ENCODE results near the gene ITPR3. TPM values are rescaled to one million over a fixed set of nuclear protein-coding genes. Genes with fewer than 3 reads are reported as not detected.

The ITPR3 gene
- total RNA-seq, 4 donors from 2014 or later: 11.8 to 25.0 (median 19.6) TPM

GRCh38 chr6:33672808-33673207, 51.7 kb downstream of the ITPR3 start:
- Histone ChIP-seq H3K4me3 (no peak overlapping the region), H3K27me3 (peaks cover 38% of the 10 kb centered on the region), H3K9me3 (no peaks in the 10 kb centered on the region), H3K4me1 (peaks cover 0 to 8% (median 0%) of the 10 kb centered on the region in 3 donors), H3K27ac (no peak overlapping the region), H3K36me3 (peaks cover 0 to 84% of the 10 kb centered on the region in 2 donors)
- peak; percentile 33 for TF ChIP-seq POLR2AphosphoS5 (IDR thresholded peaks at IDR 0.05)
- peak in 3 of 4 experiments; percentile 40 to 60 (median 54) for TF ChIP-seq CTCF (IDR thresholded peaks at IDR 0.05)
- TF ChIP-seq EP300 (IDR thresholded peaks at IDR 0.05): no peak
- 20% methylated on average over 1 of the region's 5 CpGs; no CpG with 5 or more reads in 1 of the 2 donors for WGBS, 2 donors (ENCODE audit: low coverage in 1 of 2)
- peak; percentile 79 for ATAC-seq

- Histone ChIP-seq H3K36me3 (peaks cover 0 to 84% of the 10 kb centered on the region in 2 donors), H3K4me1 (peaks cover 0 to 8% (median 0%) of the 10 kb centered on the region in 3 donors), H3K9me3 (no peaks in the 10 kb centered on the region), H3K27me3 (peaks cover 40% of the 10 kb centered on the region), H3K4me3 (no peak overlapping the region), H3K27ac (no peak overlapping the region)
- TF ChIP-seq CTCF (IDR thresholded peaks at IDR 0.05): no peak
- TF ChIP-seq POLR2A (IDR thresholded peaks at IDR 0.05): no peak
- no peak for TF ChIP-seq POLR2AphosphoS5 (IDR thresholded peaks at IDR 0.05)
- TF ChIP-seq EP300 (IDR thresholded peaks at IDR 0.05): no peak
- 40 to 42% methylated on average over 2 to 3 of the region's 7 CpGs for WGBS, 2 donors (ENCODE audit: low coverage in 1 of 2)
- no peak for ATAC-seq
These were observed 52.7 kb downstream of the ITPR3 start for GRCh38 chr6:33673851-33674250.

- Histone ChIP-seq H3K4me3 (no peak overlapping the region), H3K27ac (no peak overlapping the region), H3K4me1 (peaks cover 0 to 8% (median 0%) of the 10 kb centered on the region in 3 donors), H3K36me3 (peaks cover 0 to 83% of the 10 kb centered on the region in 2 donors), H3K9me3 (no peaks in the 10 kb centered on the region), H3K27me3 (peaks cover 36% of the 10 kb centered on the region)
- WGBS, 2 donors (ENCODE audit: low coverage in 1 of 2): no CpG with 5 or more reads among the region's 7 CpGs
- ATAC-seq: no peak
- TF ChIP-seq POLR2AphosphoS5 (IDR thresholded peaks at IDR 0.05): no peak
- TF ChIP-seq CTCF (IDR thresholded peaks at IDR 0.05): no peak
- TF ChIP-seq POLR2A (IDR thresholded peaks at IDR 0.05): no peak
- TF ChIP-seq EP300 (IDR thresholded peaks at IDR 0.05): no peak
These were observed 54.8 kb downstream of the ITPR3 start for GRCh38 chr6:33675968-33676367.

- H3K36me3 ChIP-seq: peaks cover 0 to 87% of the 10 kb centered on the region in 2 donors
- TF ChIP-seq CTCF (IDR thresholded peaks at IDR 0.05): no peak
- no peak for TF ChIP-seq EP300 (IDR thresholded peaks at IDR 0.05)
- TF ChIP-seq POLR2AphosphoS5 (IDR thresholded peaks at IDR 0.05): no peak
- TF ChIP-seq POLR2A (IDR thresholded peaks at IDR 0.05): no peak
- no peak for ATAC-seq
These were observed 55.5 kb downstream of the ITPR3 start for GRCh38 chr6:33676416-33677142.

More at GRCh38 chr6:33676416-33677142, 55.5 kb downstream of the ITPR3 start:
- H3K4me1 ChIP-seq: peaks cover 0 to 8% (median 0%) of the 10 kb centered on the region in 3 donors
- H3K4me3 ChIP-seq: no peak overlapping the region
- peaks cover 30% of the 10 kb centered on the region for H3K27me3 ChIP-seq
- WGBS, 2 donors (ENCODE audit: low coverage in 1 of 2): 60 to 93% methylated on average over 2 to 5 of the region's 15 CpGs
- no peak overlapping the region for H3K27ac ChIP-seq
- no peaks in the 10 kb centered on the region for H3K9me3 ChIP-seq
